Measurements from ENCODE around the gene USH2A. TPM values are rescaled to one million over a fixed set of nuclear protein-coding genes. Genes with fewer than 3 reads are reported as not detected.

USH2A gene
- total RNA-seq, 1 donor from 2014 or later: not detected

DNA sequence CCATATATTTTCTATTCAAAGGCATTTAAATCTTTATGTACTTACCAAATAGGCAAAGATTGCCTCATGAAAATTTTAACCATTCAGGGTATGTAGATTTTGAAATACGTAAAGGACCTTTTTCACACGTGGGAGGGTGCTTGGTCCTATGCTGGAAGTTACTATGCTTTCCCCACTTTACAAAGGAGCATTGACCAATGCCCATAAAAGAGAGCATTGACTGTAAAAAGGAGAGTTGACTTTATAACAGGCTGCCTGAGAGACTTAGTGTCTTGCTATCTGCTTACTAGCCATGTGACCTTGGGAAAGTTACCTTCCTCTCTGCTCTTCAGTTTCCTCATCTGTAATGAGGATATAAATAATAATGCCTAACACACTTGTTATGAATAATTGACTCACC, 346.5 kb downstream of the USH2A start:
- no peak for DNase-seq (ENCODE audit: extremely low spot score, unreplicated experiment)
- no peaks in the 10 kb centered on the region for H3K9me3 Mint-ChIP-seq (ENCODE audit: unreplicated experiment)

DNA sequence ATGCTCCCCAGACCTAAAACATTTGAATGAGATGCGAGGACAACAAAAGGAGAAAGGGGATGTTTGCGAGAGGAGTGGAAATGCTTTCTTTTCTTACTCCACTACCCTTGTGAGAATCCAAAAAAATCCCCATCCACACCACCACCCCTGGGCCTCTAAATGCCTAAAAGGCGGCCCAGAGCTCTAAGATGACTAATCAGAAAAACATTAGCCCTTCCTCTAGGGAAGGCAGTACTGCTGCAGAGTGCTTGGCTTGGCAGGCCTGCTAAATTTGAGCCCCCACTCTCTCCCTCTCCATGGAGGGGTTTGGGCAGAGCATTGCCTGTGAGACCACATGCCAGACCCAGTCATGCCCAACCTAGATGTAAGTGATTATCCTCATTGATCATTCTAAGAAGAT, 347.9 kb downstream of the USH2A start:
- Mint-ChIP-seq H3K36me3 (ENCODE audit: unreplicated experiment) (no peaks in the 10 kb centered on the region), H3K27ac (ENCODE audit: unreplicated experiment) (no peak overlapping the region), H3K27me3 (ENCODE audit: unreplicated experiment) (peaks cover 3% of the 10 kb centered on the region), H3K4me1 (ENCODE audit: unreplicated experiment) (peaks cover 7% of the 10 kb centered on the region), H3K9me3 (ENCODE audit: unreplicated experiment) (no peaks in the 10 kb centered on the region), H3K4me3 (ENCODE audit: unreplicated experiment) (no peak overlapping the region)
- TF ChIP-seq, protein P1, sequence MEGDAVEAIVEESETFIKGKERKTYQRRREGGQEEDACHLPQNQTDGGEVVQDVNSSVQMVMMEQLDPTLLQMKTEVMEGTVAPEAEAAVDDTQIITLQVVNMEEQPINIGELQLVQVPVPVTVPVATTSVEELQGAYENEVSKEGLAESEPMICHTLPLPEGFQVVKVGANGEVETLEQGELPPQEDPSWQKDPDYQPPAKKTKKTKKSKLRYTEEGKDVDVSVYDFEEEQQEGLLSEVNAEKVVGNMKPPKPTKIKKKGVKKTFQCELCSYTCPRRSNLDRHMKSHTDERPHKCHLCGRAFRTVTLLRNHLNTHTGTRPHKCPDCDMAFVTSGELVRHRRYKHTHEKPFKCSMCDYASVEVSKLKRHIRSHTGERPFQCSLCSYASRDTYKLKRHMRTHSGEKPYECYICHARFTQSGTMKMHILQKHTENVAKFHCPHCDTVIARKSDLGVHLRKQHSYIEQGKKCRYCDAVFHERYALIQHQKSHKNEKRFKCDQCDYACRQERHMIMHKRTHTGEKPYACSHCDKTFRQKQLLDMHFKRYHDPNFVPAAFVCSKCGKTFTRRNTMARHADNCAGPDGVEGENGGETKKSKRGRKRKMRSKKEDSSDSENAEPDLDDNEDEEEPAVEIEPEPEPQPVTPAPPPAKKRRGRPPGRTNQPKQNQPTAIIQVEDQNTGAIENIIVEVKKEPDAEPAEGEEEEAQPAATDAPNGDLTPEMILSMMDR (IDR thresholded peaks at IDR 0.05): no peak
- no peak for DNase-seq (ENCODE audit: extremely low spot score, unreplicated experiment)

More for the DNA sequence above, 346.5 kb downstream of the USH2A start:
- H3K4me1 Mint-ChIP-seq (ENCODE audit: unreplicated experiment): peaks cover 7% of the 10 kb centered on the region
- H3K4me3 Mint-ChIP-seq (ENCODE audit: unreplicated experiment): no peak overlapping the region
- H3K27ac Mint-ChIP-seq (ENCODE audit: unreplicated experiment): no peak overlapping the region
- H3K36me3 Mint-ChIP-seq (ENCODE audit: unreplicated experiment): no peaks in the 10 kb centered on the region
- TF ChIP-seq, protein P1 (IDR thresholded peaks at IDR 0.05): no peak
- H3K27me3 Mint-ChIP-seq (ENCODE audit: unreplicated experiment): peaks cover 5% of the 10 kb centered on the region

DNA sequence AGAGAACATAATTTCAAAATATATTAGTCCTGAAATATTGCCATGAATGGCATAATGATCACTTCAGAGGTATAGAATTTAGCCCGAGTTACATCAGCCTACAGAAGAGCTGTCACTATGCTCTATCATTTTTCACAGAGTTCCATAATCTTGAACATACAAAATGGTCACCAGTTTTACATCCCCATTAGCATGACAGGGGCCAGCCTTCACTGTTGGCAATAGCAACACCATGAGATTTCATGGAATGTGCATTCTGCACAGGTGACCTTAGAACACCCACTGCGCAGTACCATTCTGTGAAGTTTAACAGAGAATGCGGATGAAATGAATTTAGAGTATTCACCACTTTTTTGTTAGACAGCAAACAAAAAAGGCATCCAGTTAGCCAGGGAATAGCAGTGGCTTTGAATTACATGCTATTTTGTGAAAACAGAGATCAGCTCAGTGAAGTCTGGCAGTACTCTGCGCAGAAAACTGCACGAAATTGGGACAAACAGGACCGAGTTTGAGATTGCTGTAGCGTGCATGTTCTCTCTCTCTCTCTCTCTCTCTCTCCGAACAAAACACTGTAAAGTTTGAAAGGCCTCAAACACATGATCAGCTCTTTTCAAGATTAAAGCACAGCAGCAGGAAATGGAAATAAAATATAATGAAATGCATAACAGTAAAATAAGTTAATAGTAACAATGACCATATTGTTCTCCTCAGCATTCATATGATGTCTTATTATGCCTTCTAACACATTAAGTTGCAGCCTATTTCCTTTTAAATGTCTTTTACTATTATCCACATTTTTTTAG, 349.3 kb downstream of the USH2A start:
- Mint-ChIP-seq H3K4me1 (ENCODE audit: unreplicated experiment) (peaks cover 7% of the 10 kb centered on the region), H3K36me3 (ENCODE audit: unreplicated experiment) (no peaks in the 10 kb centered on the region), H3K9me3 (ENCODE audit: unreplicated experiment) (no peaks in the 10 kb centered on the region), H3K4me3 (ENCODE audit: unreplicated experiment) (no peak overlapping the region), H3K27me3 (ENCODE audit: unreplicated experiment) (no peaks in the 10 kb centered on the region), H3K27ac (ENCODE audit: unreplicated experiment) (no peak overlapping the region)
- DNase-seq (ENCODE audit: extremely low spot score, unreplicated experiment): no peak
- TF ChIP-seq, protein P1 (IDR thresholded peaks at IDR 0.05): no peak

DNA sequence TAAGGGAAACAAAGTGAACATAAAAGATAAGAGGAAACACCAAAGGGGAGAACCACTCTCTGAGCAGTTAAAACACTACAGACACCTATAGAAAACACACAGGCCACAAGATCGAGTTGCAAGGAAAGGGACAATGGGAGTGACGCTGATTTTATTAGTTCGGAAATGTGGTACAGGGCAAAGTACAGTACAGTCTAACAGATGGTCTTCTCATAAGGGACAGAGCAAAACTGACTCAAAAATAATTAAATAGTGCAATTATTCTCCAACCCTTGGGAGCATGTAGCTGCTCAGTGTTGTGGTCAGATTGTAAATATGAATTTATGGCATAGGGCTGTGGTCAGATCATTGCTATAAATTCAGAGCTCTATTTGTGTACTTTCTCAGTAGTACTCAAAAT, 352.0 kb downstream of the USH2A start:
- no peak overlapping the region for H3K27ac Mint-ChIP-seq (ENCODE audit: unreplicated experiment)
- DNase-seq (ENCODE audit: extremely low spot score, unreplicated experiment): no peak
- TF ChIP-seq, protein P1 (IDR thresholded peaks at IDR 0.05): no peak
- no peaks in the 10 kb centered on the region for H3K9me3 Mint-ChIP-seq (ENCODE audit: unreplicated experiment)
- peaks cover 7% of the 10 kb centered on the region for H3K4me1 Mint-ChIP-seq (ENCODE audit: unreplicated experiment)
- H3K4me3 Mint-ChIP-seq (ENCODE audit: unreplicated experiment): no peak overlapping the region
- no peaks in the 10 kb centered on the region for H3K27me3 Mint-ChIP-seq (ENCODE audit: unreplicated experiment)
- H3K36me3 Mint-ChIP-seq (ENCODE audit: unreplicated experiment): no peaks in the 10 kb centered on the region

DNA sequence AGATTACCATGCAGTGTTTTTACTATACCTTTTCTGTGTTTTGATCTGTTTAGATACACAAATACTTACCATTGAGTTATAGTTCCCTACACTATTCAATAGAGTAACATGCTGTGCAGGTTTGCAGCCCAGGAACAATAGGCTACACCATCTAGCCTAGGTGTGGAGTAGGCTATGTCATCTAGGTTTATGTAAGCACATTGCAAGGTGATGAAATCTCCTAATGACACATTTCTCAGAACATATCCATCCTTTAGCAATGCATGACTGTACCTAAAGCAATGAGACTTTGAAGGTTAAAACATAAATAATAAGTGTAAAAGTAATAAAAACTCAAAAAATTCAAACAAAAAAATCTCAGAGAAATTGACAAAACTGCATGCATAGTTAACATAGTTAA, 358.6 kb downstream of the USH2A start:
- Mint-ChIP-seq H3K27me3 (ENCODE audit: unreplicated experiment) (peaks cover 8% of the 10 kb centered on the region), H3K9me3 (ENCODE audit: unreplicated experiment) (no peaks in the 10 kb centered on the region), H3K4me1 (ENCODE audit: unreplicated experiment) (no peaks in the 10 kb centered on the region), H3K27ac (ENCODE audit: unreplicated experiment) (no peak overlapping the region), H3K36me3 (ENCODE audit: unreplicated experiment) (no peaks in the 10 kb centered on the region), H3K4me3 (ENCODE audit: unreplicated experiment) (no peak overlapping the region)
- no peak for DNase-seq (ENCODE audit: extremely low spot score, unreplicated experiment)
- TF ChIP-seq, protein P1 (IDR thresholded peaks at IDR 0.05): no peak
